ENCODE results near the gene IFNA4. TPM values are rescaled to one million over a fixed set of nuclear protein-coding genes. Genes with fewer than 3 reads are reported as not detected.
"Not testable (repeated sequence)": the region's sequence is repeated elsewhere in the genome, so short reads cannot be mapped to it uniquely, and the experiment has no call there.

IFNA4 gene
- total RNA-seq, 1 donor from 2014 or later = not detected

DNA sequence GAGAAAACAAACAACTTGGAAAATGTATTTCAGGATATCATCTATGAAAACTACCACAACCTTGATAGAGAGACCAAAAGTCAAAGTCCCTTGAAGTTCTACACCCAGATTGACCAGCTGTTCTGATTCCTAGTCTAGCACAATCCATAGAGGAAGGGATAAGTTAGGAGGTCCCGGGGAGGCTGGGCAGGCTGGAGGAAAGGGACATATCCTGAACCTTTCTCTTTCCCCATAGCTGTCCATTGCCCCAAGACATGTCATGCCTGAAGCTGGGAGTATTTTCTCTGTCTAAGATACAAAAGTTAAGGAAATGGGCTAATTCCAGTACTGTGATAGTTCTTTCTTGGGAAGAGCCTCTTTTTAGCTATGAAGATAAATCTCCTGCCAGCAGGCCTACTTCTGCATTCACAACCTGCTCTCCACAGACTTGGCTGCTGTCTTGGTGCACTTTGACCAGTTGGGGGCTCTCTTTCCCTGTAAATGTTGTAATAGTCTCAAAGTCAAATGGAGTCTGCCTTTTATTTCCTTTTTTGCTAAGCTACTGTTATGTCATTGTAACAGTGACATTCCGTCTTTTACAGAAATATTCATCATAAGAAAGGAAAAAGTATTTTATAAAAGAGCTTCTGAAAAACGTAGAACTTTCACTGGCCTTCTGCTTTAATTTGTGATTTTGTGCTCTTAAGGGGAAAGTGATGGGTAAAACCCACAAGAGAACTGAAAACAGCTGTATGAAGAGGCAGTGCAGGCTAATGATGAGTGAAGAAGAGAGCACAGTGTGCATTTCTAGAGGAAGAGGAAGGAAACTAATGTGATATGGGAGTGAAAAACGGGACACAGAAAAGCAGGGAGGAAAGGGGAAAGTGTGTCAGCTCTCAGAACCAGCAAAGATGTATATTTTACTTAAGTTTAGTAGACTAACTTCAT lies 4.3 kb downstream of the IFNA4 start:
- TF ChIP-seq CTCF (IDR thresholded peaks at IDR 0.05) = peak; percentile 38
- peak; percentile 82 to 85 for ATAC-seq
- H3K27me3 ChIP-seq (ENCODE audit: low read depth); H3K4me1 ChIP-seq; H3K9me3 ChIP-seq; H3K36me3 ChIP-seq; H3K27ac ChIP-seq; intact Hi-C loops (cut with DNase I); H3K4me3 ChIP-seq; DNase-seq: not testable (repeated sequence)

DNA sequence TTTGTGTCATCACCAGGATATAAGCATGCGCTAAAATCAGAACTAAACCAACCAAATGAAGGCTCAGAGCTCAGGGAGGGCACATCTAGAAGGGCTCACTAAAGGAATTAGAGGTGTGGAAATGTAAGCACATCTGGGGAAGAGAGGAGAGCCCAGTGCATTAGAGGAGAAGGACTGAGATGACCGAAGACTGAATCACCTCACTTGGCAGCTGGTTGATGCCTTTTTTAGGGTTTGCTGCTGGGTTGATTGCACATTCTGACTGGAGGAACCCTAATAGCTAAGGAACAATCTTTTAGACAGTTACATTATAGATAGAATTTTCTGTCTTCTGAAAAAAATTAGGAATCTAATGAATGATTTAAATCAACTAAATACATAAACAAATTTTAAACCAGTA lies 12.7 kb downstream of the IFNA4 start:
- Histone ChIP-seq H3K27me3 (ENCODE audit: low read depth) (no peaks in the 10 kb centered on the region), H3K4me1 (no peaks in the 10 kb centered on the region), H3K36me3 (no peaks in the 10 kb centered on the region), H3K4me3 (no peak overlapping the region), H3K27ac (no peak overlapping the region), H3K9me3 (no peaks in the 10 kb centered on the region)
- intact Hi-C loops (cut with DNase I) = no loop called here
- TF ChIP-seq CTCF (IDR thresholded peaks at IDR 0.05) = no peak
- ATAC-seq (no peak), DNase-seq (no peak)

- H3K27me3 ChIP-seq (ENCODE audit: low read depth) = no peaks in the 10 kb centered on the region
- TF ChIP-seq CTCF (IDR thresholded peaks at IDR 0.05) = no peak
- DNase-seq (no peak), ATAC-seq (no peak)
- no peaks in the 10 kb centered on the region for H3K4me1 ChIP-seq
- H3K9me3 ChIP-seq = no peaks in the 10 kb centered on the region
- intact Hi-C loops (cut with DNase I) = no loop called here
- H3K27ac ChIP-seq = no peak overlapping the region
- no peak overlapping the region for H3K4me3 ChIP-seq
- H3K36me3 ChIP-seq = no peaks in the 10 kb centered on the region
These were observed 15.2 kb downstream of the IFNA4 start for GRCh38 chr9:21172156-21172555.

DNA sequence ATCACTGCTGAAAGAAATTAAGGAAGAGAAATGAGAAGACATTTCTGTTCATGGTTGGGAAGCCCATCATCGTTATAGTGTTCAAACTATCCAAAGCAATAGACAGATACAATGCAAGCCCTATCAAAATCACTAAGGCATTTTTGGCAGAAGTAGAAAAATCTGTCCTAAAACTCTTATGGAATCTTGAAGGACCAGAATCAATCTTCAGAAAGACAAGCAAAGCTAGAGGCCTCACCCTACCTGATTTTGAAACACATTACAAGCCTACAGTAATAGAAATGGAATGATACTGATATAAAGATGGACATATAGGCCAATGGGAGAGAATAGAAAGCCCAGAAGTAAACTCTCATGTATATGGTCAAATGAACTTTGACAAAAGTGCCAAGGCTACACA lies 16.0 kb downstream of the IFNA4 start:
- H3K27me3 ChIP-seq (ENCODE audit: low read depth) = no peaks in the 10 kb centered on the region
- intact Hi-C loops (cut with DNase I) = no loop called here
- no peak for TF ChIP-seq CTCF (IDR thresholded peaks at IDR 0.05)
- H3K27ac ChIP-seq = no peak overlapping the region
- H3K36me3 ChIP-seq = no peaks in the 10 kb centered on the region
- no peaks in the 10 kb centered on the region for H3K9me3 ChIP-seq
- no peak for DNase-seq
- no peak for ATAC-seq
- no peak overlapping the region for H3K4me3 ChIP-seq
- H3K4me1 ChIP-seq = no peaks in the 10 kb centered on the region

GRCh38 chr9:21166560-21166959 lies 20.8 kb downstream of the IFNA4 start, which contains the start of gene IFNA21:
IFNA21 (minus strand) TSS chr9:21166660; CDS start chr9:21166612, 48 bp downstream.
- DNase-seq; H3K27me3 ChIP-seq (ENCODE audit: low read depth); H3K4me1 ChIP-seq; intact Hi-C loops (cut with DNase I); H3K9me3 ChIP-seq; ATAC-seq; H3K27ac ChIP-seq; H3K36me3 ChIP-seq; H3K4me3 ChIP-seq: not testable (repeated sequence)

- DNase-seq (no peak), ATAC-seq (no peak)
- H3K36me3 ChIP-seq = no peaks in the 10 kb centered on the region
- H3K9me3 ChIP-seq = no peaks in the 10 kb centered on the region
- H3K27ac ChIP-seq = no peak overlapping the region
- intact Hi-C loops (cut with DNase I) = no loop called here
- H3K4me1 ChIP-seq = no peaks in the 10 kb centered on the region
- no peak for TF ChIP-seq CTCF (IDR thresholded peaks at IDR 0.05)
- no peaks in the 10 kb centered on the region for H3K27me3 ChIP-seq (ENCODE audit: low read depth)
- no peak overlapping the region for H3K4me3 ChIP-seq
These were observed 21.9 kb downstream of the IFNA4 start for GRCh38 chr9:21165516-21165915.

Measured in lower lobe of right lung (tissue), 2 donors.